Lower leg skin (tissue), 3 donors: ENCODE data around the gene S1PR2.

ENCODE experiments used
- CTCF ChIP-seq, 3 donors: fragments of 450-650 bp; IDR thresholded peaks; one replicate each; pipeline ENCODE4 v1.5.1; 2016; ENCODE audit warnings: antibody characterized with exemption in 3 of 3, mild to moderate bottlenecking in 3 of 3, moderate library complexity in 2 of 3
- POLR2A ChIP-seq, 2 donors: fragments of 450-650 bp; IDR thresholded peaks; one replicate each; pipeline ENCODE4 v1.6.1; 2016 to 2017; ENCODE audit warnings: antibody characterized with exemption in 2 of 2, mild to moderate bottlenecking in 1 of 2, moderate library complexity in 1 of 2

DNA sequence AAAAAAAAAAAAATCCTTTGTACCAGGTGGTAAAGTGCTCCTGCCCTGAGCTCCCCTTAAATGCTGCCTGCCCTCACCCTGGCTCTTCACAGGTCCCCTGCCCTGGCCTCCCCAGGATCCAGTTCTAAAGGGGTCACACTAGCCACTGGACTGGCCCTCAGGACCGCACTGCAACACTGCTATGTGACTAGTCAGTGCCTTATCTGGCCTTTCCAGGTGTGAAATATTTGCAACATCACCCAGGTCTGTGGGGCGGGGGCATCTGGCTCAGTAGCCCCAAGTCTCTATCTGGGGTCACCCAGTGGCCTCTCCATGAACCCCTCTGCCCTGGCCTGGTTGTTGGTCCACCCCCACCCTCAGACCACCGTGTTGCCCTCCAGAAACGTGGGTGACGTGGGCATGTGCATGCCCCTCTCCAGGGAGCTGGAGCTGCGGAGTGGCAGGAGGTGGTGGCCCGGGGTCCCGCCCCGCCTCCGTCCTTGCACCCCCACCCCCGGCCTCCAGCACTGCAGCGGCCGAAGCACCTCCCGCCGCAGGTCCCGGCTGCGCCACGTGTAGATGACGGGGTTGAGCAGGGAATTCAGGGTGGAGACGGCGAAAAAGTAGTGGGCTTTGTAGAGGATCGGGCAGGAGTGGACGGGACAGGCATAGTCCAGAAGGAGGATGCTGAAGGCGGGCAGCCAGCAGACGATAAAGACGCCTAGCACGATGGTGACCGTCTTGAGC lies 7.5 kb downstream of the S1PR2 start:
- no peak for TF ChIP-seq POLR2A (IDR thresholded peaks at IDR 0.05)
- no peak for TF ChIP-seq CTCF (IDR thresholded peaks at IDR 0.05)
